Pancreas (tissue), 10 donors: ENCODE data around the gene GRB10. TPM values are rescaled to one million over a fixed set of nuclear protein-coding genes. Genes with fewer than 3 reads are reported as not detected.

Experiments used
- ATAC-seq, 4 donors: fragments of 200-7000 bp; cut with Tn5 transposase; one replicate each; pipeline versions ENCODE4 v1.8.0 to v1.9.1; 2020; ENCODE audit warnings: mild to moderate bottlenecking in 4 of 4, moderate library complexity in 4 of 4
- DNase-seq, 6 donors: peaks; one replicate each; pipeline ENCODE4 v3.0.0-alpha.2; 2020
- FAIRE-seq: peaks from 2 replicates; lab custom pipeline; 2012; peaks lifted over from hg19 to GRCh38; lab: Jason Lieb, UNC
- H3K27ac ChIP-seq, 4 donors: fragments of 200-600 bp; sonication (generic); 1 replicate in 3 of 4; 2 replicates in 1 of 4; pipeline versions ENCODE4 v1.5.0 to v1.8.0; 2020
- H3K27me3 ChIP-seq, 4 donors: fragments of 200-600 bp; one replicate each; pipeline ENCODE4 v1.8.0; 2021
- H3K36me3 ChIP-seq, 3 donors: fragments of 200-600 bp; sonication (generic) in 1 of 3; one replicate each; pipeline versions ENCODE4 v1.5.0 to v1.8.0; 2020 to 2021
- H3K4me1 ChIP-seq, 3 donors: fragments of 200-600 bp; one replicate each; pipeline ENCODE4 v1.8.0; 2021
- H3K4me3 ChIP-seq, 4 donors: fragments of 200-600 bp; sonication (generic) in 2 of 4; one replicate each; pipeline versions ENCODE4 v1.5.0 to v1.8.0; 2020 to 2021
- H3K9me3 ChIP-seq, 4 donors: fragments of 200-600 bp; one replicate each; pipeline ENCODE4 v1.8.0; 2021
- CTCF ChIP-seq, 4 donors: fragments of 200-600 bp; sonication (generic) in 3 of 4; IDR thresholded peaks; one replicate each; pipeline versions ENCODE4 v1.5.0 to v1.8.0; 2021; ENCODE audit warnings: antibody characterized with exemption in 4 of 4
- WGBS, 2 donors: extraction: QIAGEN DNeasy Blood & Tissue Kit; methylation state at CpG; one replicate each; pipeline ENCODE4 v1.1.7; 2013; 5-methylcytosine and 5-hydroxymethylcytosine counted together
- intact Hi-C, 3 donors: fragments of 100-400 bp; cut with DNase I; formaldehyde crosslinking; loops; one replicate each; pipeline versions ENCODE4 v1.11.1 to v1.14.2; 2022
- polyA plus RNA-seq, 2 donors: library from polyadenylated mRNA; stranded (reverse); fragments of 200-250 nt; gene quantifications; one replicate each; pipeline ENCODE4 v1.2.3, GENCODE V29; 2013
- total RNA-seq, 6 donors: library from RNA; stranded (reverse); fragmentation: NEBNext Ultra II Directional in 4 of 6; extraction: Animal tissue kit (Norgen Biotek cat#: 25700) in 4 of 6; gene quantifications; one replicate each; pipeline versions ENCODE4 v1.2.1 to v1.2.4, GENCODE V29; 2021 to 2023
- donor health status: healthy with polysubstance abuse.
- donor health status: DM: no; HTN: no; CAD: no; lungs with moderate emphysema.
- donor health status: DM: no; HTN: no; CAD: no.
- donor health status: control.
- donor health status: control.
- donor health status: Bipolar disorder and iron deficiency.
- donor health status: DM: yes; HTN: yes; CAD: no.
- donor health status: DM: no; HTN: no; CAD: no.
- donor health status: DM: no; HTN: no; CAD: no.
- donor health status: DM: yes; HTN: yes; CAD: no.

GRB10 gene
- total and polyA plus RNA-seq, 8 donors, result 69.9 to 199 (median 133) TPM

- Histone ChIP-seq H3K4me1 (peaks cover 42 to 71% (median 54%) of the 10 kb centered on the region in 3 donors), H3K36me3 (peaks cover 6 to 17% (median 7%) of the 10 kb centered on the region in 3 donors), H3K9me3 (no peaks in the 10 kb centered on the region), H3K27ac (peak overlapping the region; percentile 44 to 67 (median 51)), H3K4me3 (no peak overlapping the region), H3K27me3 (no peaks in the 10 kb centered on the region)
- DNase-seq, result no peak
- peak; percentile 40 to 66 (median 46) for ATAC-seq
- intact Hi-C loops, result loop anchor here in 1 of 3 donors (10.0 kb wide), 1 partner anchor 203 kb away; no protein-coding TSS in a partner anchor
- TF ChIP-seq CTCF (IDR thresholded peaks at IDR 0.05), result no peak
- no peak for FAIRE-seq
- WGBS, 2 donors, result 12 to 16% methylated on average over 7 of the region's 7 CpGs
These were observed 105.1 kb downstream of the GRB10 start for GRCh38 chr7:50677638-50677996.

GRCh38 chr7:50676740-50677637, 105.7 kb downstream of the GRB10 start:
- intact Hi-C loops, result loop anchor here in 1 of 3 donors (10.0 kb wide), 1 partner anchor 202 kb away; no protein-coding TSS in a partner anchor
- Histone ChIP-seq H3K4me1 (peaks cover 39 to 65% (median 47%) of the 10 kb centered on the region in 3 donors), H3K9me3 (no peaks in the 10 kb centered on the region), H3K27me3 (no peaks in the 10 kb centered on the region), H3K27ac (peak overlapping the region; percentile 44 to 67 (median 51)), H3K36me3 (peaks cover 6 to 17% (median 7%) of the 10 kb centered on the region in 3 donors), H3K4me3 (no peak overlapping the region)
- ATAC-seq (peak; percentile 11 to 57 (median 29)), FAIRE-seq (no peak), DNase-seq (no peak)
- no peak for TF ChIP-seq CTCF (IDR thresholded peaks at IDR 0.05)
- WGBS, 2 donors, result 34% methylated on average over 13 of the region's 13 CpGs

- intact Hi-C loops, result loop anchor here in 1 of 3 donors (10.0 kb wide), 1 partner anchor 201 kb away; no protein-coding TSS in a partner anchor
- DNase-seq (no peak), ATAC-seq (no peak), FAIRE-seq (no peak)
- peak overlapping the region in 3 of 4 donors; percentile 44 to 67 (median 53) for H3K27ac ChIP-seq
- no peak for TF ChIP-seq CTCF (IDR thresholded peaks at IDR 0.05)
- 37 to 38% methylated on average over 5 of the region's 5 CpGs for WGBS, 2 donors
- H3K27me3 ChIP-seq, result no peaks in the 10 kb centered on the region
- peaks cover 6 to 17% (median 7%) of the 10 kb centered on the region in 3 donors for H3K36me3 ChIP-seq
- no peak overlapping the region for H3K4me3 ChIP-seq
- no peaks in the 10 kb centered on the region for H3K9me3 ChIP-seq
- peaks cover 37 to 62% (median 42%) of the 10 kb centered on the region in 3 donors for H3K4me1 ChIP-seq
These were observed 106.6 kb downstream of the GRB10 start for GRCh38 chr7:50676079-50676478.

- no peak for TF ChIP-seq CTCF (IDR thresholded peaks at IDR 0.05)
- intact Hi-C loops, result loop anchor here in 1 of 3 donors (10.0 kb wide), 1 partner anchor 200 kb away; no protein-coding TSS in a partner anchor
- peaks cover 37 to 55% (median 41%) of the 10 kb centered on the region in 3 donors for H3K4me1 ChIP-seq
- no peak overlapping the region for H3K4me3 ChIP-seq
- no peak for FAIRE-seq
- peaks cover 6 to 17% (median 7%) of the 10 kb centered on the region in 3 donors for H3K36me3 ChIP-seq
- DNase-seq, result no peak
- H3K9me3 ChIP-seq, result no peaks in the 10 kb centered on the region
- H3K27ac ChIP-seq, result peak overlapping the region in 1 of 4 donors; percentile 53
- no peaks in the 10 kb centered on the region for H3K27me3 ChIP-seq
- no peak for ATAC-seq
- WGBS, 2 donors, result 78 to 84% methylated on average over 11 of the region's 11 CpGs
These were observed 107.5 kb downstream of the GRB10 start for GRCh38 chr7:50674896-50675835.
